Glomerular visceral epithelial cell (primary cell): Measurements from ENCODE around the gene TNFRSF25.
"Not testable (repeated sequence)": the region's sequence is repeated elsewhere in the genome, so short reads cannot be mapped to it uniquely, and the experiment has no call there.

Experiments used
- DNase-seq: peaks from one replicate; pipeline ENCODE4 v3.0.0-alpha.2; 2016; ENCODE audit errors: extremely low spot score

Gene TNFRSF25

GRCh38 chr1:6450943-6451373 is 15.0 kb downstream of the TNFRSF25 start:
- DNase-seq, result no peak

- not testable (repeated sequence) for DNase-seq
These were observed 15.5 kb downstream of the TNFRSF25 start for GRCh38 chr1:6450486-6450885.

- DNase-seq, result no peak
These were observed 15.9 kb downstream of the TNFRSF25 start for GRCh38 chr1:6450005-6450450.

GRCh38 chr1:6448749-6449631 is 17.0 kb downstream of the TNFRSF25 start:
- peak; percentile 18 for DNase-seq

GRCh38 chr1:6447818-6448748 is 17.9 kb downstream of the TNFRSF25 start:
- DNase-seq, result no peak

GRCh38 chr1:6447016-6447817 is 18.8 kb downstream of the TNFRSF25 start:
- no peak for DNase-seq

- DNase-seq, result no peak
These were observed 19.3 kb downstream of the TNFRSF25 start for GRCh38 chr1:6446665-6447015.

GRCh38 chr1:6445929-6446328 is 20.0 kb downstream of the TNFRSF25 start:
- not testable (repeated sequence) for DNase-seq

GRCh38 chr1:6445062-6445763 is 20.8 kb downstream of the TNFRSF25 start:
- peak; percentile 31 for DNase-seq

GRCh38 chr1:6444377-6444776 is 21.6 kb downstream of the TNFRSF25 start:
- no peak for DNase-seq

- no peak for DNase-seq
These were observed 22.4 kb downstream of the TNFRSF25 start for GRCh38 chr1:6443339-6444115.

GRCh38 chr1:6441586-6441985 is 24.4 kb downstream of the TNFRSF25 start:
- DNase-seq, result no peak

- peak; percentile 79 for DNase-seq
These were observed 25.5 kb downstream of the TNFRSF25 start for GRCh38 chr1:6440198-6441126.

- DNase-seq, result peak; percentile 69
These were observed 27.9 kb downstream of the TNFRSF25 start for GRCh38 chr1:6438047-6438525.

- peak; percentile 75 for DNase-seq
These were observed 28.8 kb downstream of the TNFRSF25 start for GRCh38 chr1:6437012-6437700.

- not testable (repeated sequence) for DNase-seq
These were observed 29.7 kb downstream of the TNFRSF25 start for GRCh38 chr1:6436277-6436676.

GRCh38 chr1:6435547-6435946 is 30.4 kb downstream of the TNFRSF25 start:
- DNase-seq, result no peak

GRCh38 chr1:6435129-6435528 is 30.8 kb downstream of the TNFRSF25 start:
- DNase-seq, result no peak
